Measurements from ENCODE around the gene NEURL1. TPM values are rescaled to one million over a fixed set of nuclear protein-coding genes. Genes with fewer than 3 reads are reported as not detected.

Gene NEURL1
- total RNA-seq, 4 donors from 2014 or later: 0.12 to 0.13 TPM; not detected in 2

DNA sequence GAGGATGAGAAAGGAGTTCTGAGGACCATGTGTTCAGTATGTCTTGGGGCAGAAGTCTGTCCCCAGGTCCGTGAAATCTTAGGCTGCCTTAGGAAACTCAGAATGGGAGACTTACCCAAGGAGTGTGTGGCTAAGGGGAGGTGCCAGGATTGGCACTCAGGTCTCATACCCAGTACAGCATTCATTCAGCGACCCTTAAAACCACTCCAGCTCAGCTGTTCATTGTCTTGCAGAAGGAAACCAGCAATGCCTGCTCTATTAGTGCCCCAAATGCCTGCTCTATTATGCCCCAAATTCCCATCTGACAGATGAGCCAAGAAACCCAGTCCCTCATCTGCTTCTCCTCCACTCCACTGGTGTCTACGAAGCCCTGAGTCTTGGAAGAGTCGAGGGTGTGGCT is 147.8 kb downstream of the NEURL1 start:
- TF ChIP-seq, protein P1, sequence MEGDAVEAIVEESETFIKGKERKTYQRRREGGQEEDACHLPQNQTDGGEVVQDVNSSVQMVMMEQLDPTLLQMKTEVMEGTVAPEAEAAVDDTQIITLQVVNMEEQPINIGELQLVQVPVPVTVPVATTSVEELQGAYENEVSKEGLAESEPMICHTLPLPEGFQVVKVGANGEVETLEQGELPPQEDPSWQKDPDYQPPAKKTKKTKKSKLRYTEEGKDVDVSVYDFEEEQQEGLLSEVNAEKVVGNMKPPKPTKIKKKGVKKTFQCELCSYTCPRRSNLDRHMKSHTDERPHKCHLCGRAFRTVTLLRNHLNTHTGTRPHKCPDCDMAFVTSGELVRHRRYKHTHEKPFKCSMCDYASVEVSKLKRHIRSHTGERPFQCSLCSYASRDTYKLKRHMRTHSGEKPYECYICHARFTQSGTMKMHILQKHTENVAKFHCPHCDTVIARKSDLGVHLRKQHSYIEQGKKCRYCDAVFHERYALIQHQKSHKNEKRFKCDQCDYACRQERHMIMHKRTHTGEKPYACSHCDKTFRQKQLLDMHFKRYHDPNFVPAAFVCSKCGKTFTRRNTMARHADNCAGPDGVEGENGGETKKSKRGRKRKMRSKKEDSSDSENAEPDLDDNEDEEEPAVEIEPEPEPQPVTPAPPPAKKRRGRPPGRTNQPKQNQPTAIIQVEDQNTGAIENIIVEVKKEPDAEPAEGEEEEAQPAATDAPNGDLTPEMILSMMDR (IDR thresholded peaks at IDR 0.05): no peak
- DNase-seq (ENCODE audit: low spot score): no peak
- no peak for ATAC-seq (ENCODE audit: low FRiP score)

Other genes starting within 250 kb of the NEURL1 start
- not detected for gene RPEL1, start 247.8 kb upstream of the NEURL1 start, total RNA-seq
- not detected for gene INA, start 216.6 kb upstream of the NEURL1 start, total RNA-seq
- 10 to 100 TPM in 3 of 4 donors, 1 to 10 TPM in 1; 9.4 to 17.3 (median 12.4) TPM for gene PCGF6, start 142.6 kb upstream of the NEURL1 start, total RNA-seq
- 1 to 10 TPM; 3.2 to 5.5 (median 4.6) TPM for gene TAF5, start 125.7 kb upstream of the NEURL1 start, total RNA-seq
- gene ATP5MK, start 97.2 kb upstream of the NEURL1 start, total RNA-seq: 100 to 1,000 TPM; 149 to 299 (median 222) TPM
- 10 to 100 TPM; 16.1 to 55.2 (median 23.8) TPM for gene PDCD11, start 97.1 kb upstream of the NEURL1 start, total RNA-seq
- 100 to 1,000 TPM in 1 of 4 donors, 10 to 100 TPM in 3; 63.5 to 113 (median 74.9) TPM for gene CALHM2, start 41.3 kb upstream of the NEURL1 start, total RNA-seq
- not detected for gene CALHM1, start 34.8 kb upstream of the NEURL1 start, total RNA-seq
- gene CALHM3, start 14.5 kb upstream of the NEURL1 start, total RNA-seq: not detected

Data from omental fat pad (tissue), 4 donors.